ENCODE measurements around the gene PPP1R16B. TPM values are rescaled to one million over a fixed set of nuclear protein-coding genes. Genes with fewer than 3 reads are reported as not detected.

Gene PPP1R16B
- total and polyA plus RNA-seq, 2 of the 8 experiments (the other 6 are each of a cell fraction or from before 2014, with no cell fraction given) = 2.6 to 8.9 TPM

GRCh38 chr20:38957915-38958485 lies 152.5 kb downstream of the PPP1R16B start:
- Histone ChIP-seq H2BK5ac (ENCODE audit: low read depth, low read length) (no peak overlapping the region), H3K56ac (replicated peaks; ENCODE audit: insufficient read length, low read depth, low read length) (no peak overlapping the region), H3K23me2 (ENCODE audit: low read depth, low read length) (peaks cover 4% of the 10 kb centered on the region), H2AK5ac (ENCODE audit: low read depth, low read length) (no peak overlapping the region), H2BK12ac (ENCODE audit: low read depth, low read length) (no peak overlapping the region), H3K36me3 (ENCODE audit: control insufficient read depth in 2 of 4, insufficient read depth in 4 of 4, low read length in 3 of 4) (peaks cover 0 to 10% (median 0%) of the 10 kb centered on the region in 4 experiments; a peak in 3 of 8 replicates), H4K8ac (ENCODE audit: extremely low read depth, insufficient read depth, low read length) (no peak overlapping the region), H3K79me1 (ENCODE audit: low read depth, low read length) (no peaks in the 10 kb centered on the region), H3K79me2 (ENCODE audit: control insufficient read depth in 1 of 2, insufficient read depth in 2 of 2, low read length in 2 of 2) (peaks cover 4 to 11% of the 10 kb centered on the region in 2 experiments; a peak in 3 of 4 replicates), H3K4me1 (replicated peaks in 1 of 4; ENCODE audit: control insufficient read depth in 3 of 4, insufficient read depth in 4 of 4, low read length in 3 of 4) (peaks cover 0 to 4% (median 0%) of the 10 kb centered on the region in 4 experiments; a peak in 1 of 7 replicates), H3K9ac (replicated peaks in 1 of 4; ENCODE audit: extremely low read depth in 1 of 4, low read depth in 3 of 4, low read length in 3 of 4) (no peak overlapping the region), H3K14ac (ENCODE audit: insufficient read length) (no peak overlapping the region), H2BK15ac (ENCODE audit: low read length) (no peak overlapping the region), H4K91ac (replicated peaks; ENCODE audit: insufficient read length, low read length) (no peak overlapping the region), H3K27ac (ENCODE audit: low read depth, low read length) (no peak overlapping the region), H4K5ac (ENCODE audit: insufficient read length, low read depth, low read length) (no peak overlapping the region), H2BK120ac (replicated peaks; ENCODE audit: low read depth, low read length) (no peak overlapping the region), H2AFZ (ENCODE audit: low read length) (no peak overlapping the region), H3K23ac (ENCODE audit: insufficient read length) (no peak overlapping the region), H3K4ac (replicated peaks; ENCODE audit: insufficient read length, low read depth, low read length) (no peak overlapping the region), H3K4me3 (ENCODE audit: extremely low read depth in 1 of 4, insufficient read depth in 2 of 4, low read depth in 3 of 4, low read length in 4 of 4) (no peak overlapping the region), H3K9me3 (ENCODE audit: insufficient read depth in 2 of 2, low read depth in 1 of 2, low read length in 1 of 2) (no peaks in the 10 kb centered on the region), H3K18ac (ENCODE audit: extremely low read depth, low read length) (no peak overlapping the region), H4K20me1 (replicated peaks in 1 of 2; ENCODE audit: control insufficient read depth in 1 of 2, insufficient read depth in 2 of 2, low read length in 2 of 2) (no peaks in the 10 kb centered on the region), H3K27me3 (replicated peaks in 1 of 4; ENCODE audit: control insufficient read depth in 3 of 4, extremely low read depth in 1 of 4, insufficient read depth in 3 of 4, low read length in 3 of 4) (no peaks in the 10 kb centered on the region), H2BK20ac (ENCODE audit: low read length) (no peak overlapping the region), H3K4me2 (ENCODE audit: insufficient read depth in 1 of 2, low read depth in 2 of 2, low read length in 2 of 2) (no peak overlapping the region)
- CTCF ChIA-PET (ENCODE audit: partially characterized antibody) = interaction anchor here (0.6 to 1.6 kb wide), 3 partner anchors 9 to 91 kb away, joined by 3 to 5 read pairs (median 3); no protein-coding TSS in a partner anchor
- WGBS, 2 experiments (ENCODE audit: extremely low coverage in 1 of 2, insufficient coverage in 1 of 2, insufficient read length in 1 of 2, insufficient replicate concordance in 2 of 2, low coverage in 1 of 2, low lambda C conversion rate in 2 of 2, missing lambda C conversion rate in 1 of 2) = 94% methylated on average over 8 of the region's 8 CpGs; no CpG with 5 or more reads in 1 of the 2 experiments
- POLR2A ChIA-PET (ENCODE audit: partially characterized antibody) = interaction anchor here (1.0 to 1.6 kb wide), 3 partner anchors 29 to 32 kb away, joined by 3 to 4 read pairs (median 4); partner anchors contain the start of gene FAM83D
- no peak for DNase-seq (ENCODE audit: low read depth in 1 of 2, low spot score in 2 of 2)
- no peak for FAIRE-seq
- TF ChIP-seq CREB1 (IDR thresholded peaks at IDR 0.05) (no peak), KDM1A (IDR thresholded peaks at IDR 0.05; ENCODE audit: borderline replicate concordance, low read length) (no peak), KDM5A (IDR thresholded peaks at IDR 0.05; ENCODE audit: low read length) (no peak), BRCA1 (IDR thresholded peaks at IDR 0.05; ENCODE audit: low read depth, low read length) (no peak), SIN3A (conservative IDR thresholded peaks at IDR 0.05 in 1 of 2, IDR thresholded peaks at IDR 0.05 in 1 of 2; ENCODE audit: low read depth in 1 of 2, low read length in 2 of 2) (no peak), GABPA (IDR thresholded peaks at IDR 0.05; ENCODE audit: borderline replicate concordance, insufficient read depth, low read length) (no peak), E2F6 (IDR thresholded peaks at IDR 0.05) (no peak), SRF (IDR thresholded peaks at IDR 0.05; ENCODE audit: low read depth, low read length) (no peak), TBP (IDR thresholded peaks at IDR 0.05; ENCODE audit: low read depth, low read length) (no peak), TCF12 (IDR thresholded peaks at IDR 0.05; ENCODE audit: low read depth, low read length) (no peak)
- TF ChIP-seq, protein P1, sequence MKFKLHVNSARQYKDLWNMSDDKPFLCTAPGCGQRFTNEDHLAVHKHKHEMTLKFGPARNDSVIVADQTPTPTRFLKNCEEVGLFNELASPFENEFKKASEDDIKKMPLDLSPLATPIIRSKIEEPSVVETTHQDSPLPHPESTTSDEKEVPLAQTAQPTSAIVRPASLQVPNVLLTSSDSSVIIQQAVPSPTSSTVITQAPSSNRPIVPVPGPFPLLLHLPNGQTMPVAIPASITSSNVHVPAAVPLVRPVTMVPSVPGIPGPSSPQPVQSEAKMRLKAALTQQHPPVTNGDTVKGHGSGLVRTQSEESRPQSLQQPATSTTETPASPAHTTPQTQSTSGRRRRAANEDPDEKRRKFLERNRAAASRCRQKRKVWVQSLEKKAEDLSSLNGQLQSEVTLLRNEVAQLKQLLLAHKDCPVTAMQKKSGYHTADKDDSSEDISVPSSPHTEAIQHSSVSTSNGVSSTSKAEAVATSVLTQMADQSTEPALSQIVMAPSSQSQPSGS (IDR thresholded peaks at IDR 0.05; ENCODE audit: low read length) = no peak
